Measurements from ENCODE around the gene MYO10. TPM values are rescaled to one million over a fixed set of nuclear protein-coding genes. Genes with fewer than 3 reads are reported as not detected.
A peak's percentile ranks its signal among the peaks of the same experiment; 100 is the strongest.
"Not testable (repeated sequence)": the region's sequence is repeated elsewhere in the genome, so short reads cannot be mapped to it uniquely, and the experiment has no call there.

The MYO10 gene
- total RNA-seq, 3 donors from 2014 or later, result 8.6 to 22.6 (median 21.2) TPM

DNA sequence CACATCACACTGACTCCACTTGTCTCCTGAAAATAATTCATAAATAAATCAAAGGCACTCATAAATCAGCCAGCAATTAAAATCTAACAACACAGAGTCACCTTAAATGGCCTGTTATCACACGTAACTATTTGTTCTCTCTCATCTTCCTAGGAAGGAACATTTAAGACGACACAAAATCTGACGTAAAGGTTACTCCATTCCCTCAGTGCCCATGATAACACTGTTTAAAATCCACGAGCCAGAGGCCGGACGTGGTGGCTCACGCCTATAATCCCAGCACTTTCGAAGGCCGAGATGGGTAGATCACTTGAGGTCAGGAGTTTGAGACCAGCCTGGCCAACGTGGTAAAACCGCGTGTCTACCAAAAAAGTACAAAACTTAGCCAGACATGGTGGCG lies 56.4 kb downstream of the MYO10 start:
- intact Hi-C loops (cut with DNase I; ENCODE audit: low total_unique reads), result no loop called here
- DNase-seq (ENCODE audit: low spot score in 2 of 2), result no peak
- TF ChIP-seq POLR2AphosphoS5 (IDR thresholded peaks at IDR 0.05) (no peak), POLR2A (IDR thresholded peaks at IDR 0.05) (no peak)
- TF ChIP-seq, protein P1, sequence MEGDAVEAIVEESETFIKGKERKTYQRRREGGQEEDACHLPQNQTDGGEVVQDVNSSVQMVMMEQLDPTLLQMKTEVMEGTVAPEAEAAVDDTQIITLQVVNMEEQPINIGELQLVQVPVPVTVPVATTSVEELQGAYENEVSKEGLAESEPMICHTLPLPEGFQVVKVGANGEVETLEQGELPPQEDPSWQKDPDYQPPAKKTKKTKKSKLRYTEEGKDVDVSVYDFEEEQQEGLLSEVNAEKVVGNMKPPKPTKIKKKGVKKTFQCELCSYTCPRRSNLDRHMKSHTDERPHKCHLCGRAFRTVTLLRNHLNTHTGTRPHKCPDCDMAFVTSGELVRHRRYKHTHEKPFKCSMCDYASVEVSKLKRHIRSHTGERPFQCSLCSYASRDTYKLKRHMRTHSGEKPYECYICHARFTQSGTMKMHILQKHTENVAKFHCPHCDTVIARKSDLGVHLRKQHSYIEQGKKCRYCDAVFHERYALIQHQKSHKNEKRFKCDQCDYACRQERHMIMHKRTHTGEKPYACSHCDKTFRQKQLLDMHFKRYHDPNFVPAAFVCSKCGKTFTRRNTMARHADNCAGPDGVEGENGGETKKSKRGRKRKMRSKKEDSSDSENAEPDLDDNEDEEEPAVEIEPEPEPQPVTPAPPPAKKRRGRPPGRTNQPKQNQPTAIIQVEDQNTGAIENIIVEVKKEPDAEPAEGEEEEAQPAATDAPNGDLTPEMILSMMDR (IDR thresholded peaks at IDR 0.05), result no peak
- Histone ChIP-seq H3K27me3 (no peaks in the 10 kb centered on the region), H3K27ac (no peak overlapping the region), H3K36me3 (no peaks in the 10 kb centered on the region), H3K9me3 (no peaks in the 10 kb centered on the region), H3K4me3 (no peak overlapping the region), H3K4me1 (no peaks in the 10 kb centered on the region)

DNA sequence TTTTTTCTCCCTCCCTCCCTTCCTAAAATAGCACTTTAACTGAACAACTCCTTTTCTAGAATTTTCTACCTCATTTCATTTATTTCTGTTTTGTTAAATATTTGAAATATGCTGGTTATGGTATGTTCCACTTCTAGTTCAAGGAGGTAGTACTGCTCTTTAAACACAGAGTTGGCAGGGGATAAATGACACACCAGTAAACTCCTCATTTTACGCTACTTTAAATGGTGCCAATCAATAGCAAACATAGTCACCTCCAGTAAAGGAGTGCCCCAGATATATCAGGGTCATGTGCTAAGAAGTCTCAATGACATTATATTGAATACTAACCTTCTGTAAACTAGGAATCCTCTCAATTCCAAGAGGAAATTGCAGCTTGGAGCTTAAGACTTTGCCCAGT lies 56.9 kb downstream of the MYO10 start:
- TF ChIP-seq POLR2AphosphoS5 (IDR thresholded peaks at IDR 0.05) (no peak), POLR2A (IDR thresholded peaks at IDR 0.05) (no peak)
- TF ChIP-seq, protein P1 (IDR thresholded peaks at IDR 0.05), result no peak
- intact Hi-C loops (cut with DNase I; ENCODE audit: low total_unique reads), result no loop called here
- DNase-seq (ENCODE audit: low spot score in 2 of 2), result no peak
- Histone ChIP-seq H3K4me3 (no peak overlapping the region), H3K27ac (no peak overlapping the region), H3K27me3 (no peaks in the 10 kb centered on the region), H3K4me1 (no peaks in the 10 kb centered on the region), H3K9me3 (no peaks in the 10 kb centered on the region), H3K36me3 (no peaks in the 10 kb centered on the region)

DNA sequence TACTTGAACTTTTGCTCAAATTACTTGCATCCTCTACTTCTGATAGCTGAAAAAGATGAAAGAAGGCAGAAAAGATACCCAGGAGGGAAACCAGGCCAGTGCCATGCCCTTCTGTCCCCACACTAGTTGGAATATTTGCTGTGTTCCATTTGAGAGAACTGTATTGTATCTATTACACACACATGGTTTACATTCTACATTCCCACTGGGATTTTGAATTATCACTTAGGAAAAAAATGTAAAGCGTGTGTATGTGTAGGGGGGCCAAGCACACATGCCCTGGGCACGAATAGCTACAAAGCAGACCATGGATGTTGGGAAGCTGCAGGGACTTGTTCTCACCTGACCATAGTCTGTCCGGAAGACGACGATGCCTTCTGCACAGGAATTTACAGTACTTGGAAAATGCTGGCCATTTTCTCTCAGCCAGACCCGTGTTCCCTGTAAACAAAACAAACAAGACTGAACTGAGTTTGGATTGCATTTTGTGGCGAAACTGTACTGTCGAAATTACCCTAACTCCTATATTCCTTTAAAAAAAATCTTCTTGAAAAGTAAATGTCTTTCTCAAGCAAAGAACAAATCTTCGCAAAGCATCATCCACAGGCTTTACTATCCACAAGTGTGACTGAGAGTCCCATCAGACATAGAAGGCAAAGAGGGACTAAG lies 58.7 kb downstream of the MYO10 start:
- Histone ChIP-seq H3K36me3 (no peaks in the 10 kb centered on the region), H3K4me3 (no peak overlapping the region), H3K4me1 (no peaks in the 10 kb centered on the region), H3K9me3 (peaks cover 0 to 8% of the 10 kb centered on the region in 2 donors), H3K27ac (no peak overlapping the region), H3K27me3 (no peaks in the 10 kb centered on the region)
- TF ChIP-seq POLR2AphosphoS5 (IDR thresholded peaks at IDR 0.05) (no peak), POLR2A (IDR thresholded peaks at IDR 0.05) (no peak)
- TF ChIP-seq, protein P1 (IDR thresholded peaks at IDR 0.05), result no peak
- intact Hi-C loops (cut with DNase I; ENCODE audit: low total_unique reads), result no loop called here
- DNase-seq (ENCODE audit: low spot score in 2 of 2), result no peak

DNA sequence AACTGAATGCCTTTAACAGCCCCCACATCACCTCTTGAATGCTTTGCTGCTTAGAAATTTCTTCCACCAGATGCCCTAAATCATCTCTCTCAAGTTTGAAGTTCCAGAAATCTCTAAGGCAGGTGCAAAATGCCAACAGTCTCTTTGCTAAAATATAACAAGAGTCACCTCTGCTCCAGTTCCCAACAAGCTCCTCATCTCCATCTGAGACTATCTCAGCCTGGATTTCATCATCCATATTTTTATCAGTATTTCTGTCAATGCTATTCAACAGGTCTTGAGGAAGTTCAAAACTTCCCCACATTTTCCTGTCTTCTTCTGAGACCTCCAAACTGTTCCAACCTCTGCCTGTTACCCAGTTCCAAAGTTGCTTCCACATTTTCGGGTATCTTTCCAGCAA lies 61.7 kb downstream of the MYO10 start:
- H3K9me3 ChIP-seq; intact Hi-C loops (cut with DNase I; ENCODE audit: low total_unique reads); H3K4me1 ChIP-seq; DNase-seq (ENCODE audit: low spot score in 2 of 2); H3K4me3 ChIP-seq; H3K27ac ChIP-seq; H3K27me3 ChIP-seq; H3K36me3 ChIP-seq: not testable (repeated sequence)

DNA sequence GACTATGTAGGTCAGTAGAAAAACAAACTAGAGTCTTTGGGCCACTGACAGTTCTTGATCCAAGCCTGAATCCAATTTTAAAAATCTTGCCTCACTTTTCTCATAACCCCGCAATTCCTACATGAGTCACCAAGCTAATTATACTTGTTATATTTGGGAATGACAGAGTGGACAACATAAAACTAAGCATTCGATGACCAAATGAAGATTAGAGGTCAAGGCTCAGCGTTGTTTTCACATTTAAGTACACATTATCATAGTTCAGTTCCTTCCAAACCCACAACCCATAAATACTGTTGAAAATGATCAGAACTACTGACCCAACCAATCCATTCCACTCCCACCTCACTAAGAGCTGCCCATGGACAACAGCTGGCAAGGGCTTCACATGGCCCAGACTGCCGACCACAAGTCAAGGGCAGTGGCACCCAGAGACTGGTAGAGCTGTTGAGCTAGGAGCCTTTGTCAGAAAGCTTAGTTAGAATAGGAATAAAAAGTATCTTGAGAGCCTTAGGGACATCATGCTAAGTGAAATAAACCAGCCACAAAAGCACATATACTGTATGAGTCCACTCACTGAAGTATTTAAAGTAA lies 64.2 kb downstream of the MYO10 start:
- no peak overlapping the region for H3K4me3 ChIP-seq
- TF ChIP-seq, protein P1 (IDR thresholded peaks at IDR 0.05), result no peak
- no peak for TF ChIP-seq POLR2A (IDR thresholded peaks at IDR 0.05)
- no peak for TF ChIP-seq POLR2AphosphoS5 (IDR thresholded peaks at IDR 0.05)
- peaks cover 0 to 8% of the 10 kb centered on the region in 2 donors for H3K9me3 ChIP-seq
- H3K4me1 ChIP-seq, result no peaks in the 10 kb centered on the region
- H3K27ac ChIP-seq, result peak overlapping the region; percentile 66 to 73
- no peaks in the 10 kb centered on the region for H3K36me3 ChIP-seq
- no peaks in the 10 kb centered on the region for H3K27me3 ChIP-seq
- intact Hi-C loops (cut with DNase I; ENCODE audit: low total_unique reads), result loop anchor here (1.0 kb wide), 1 partner anchor 18 kb away; no protein-coding TSS in a partner anchor
- no peak for DNase-seq (ENCODE audit: low spot score in 2 of 2)

Measured in breast epithelium (tissue), 4 donors.